Measurements from ENCODE around the gene ATP1A2. TPM values are rescaled to one million over a fixed set of nuclear protein-coding genes. Genes with fewer than 3 reads are reported as not detected.
A peak's percentile ranks its signal among the peaks of the same experiment; 100 is the strongest.

The ATP1A2 gene
- total and polyA plus RNA-seq, 2 donors (not counting 1 experiment from before 2014, with no cell fraction given), result not detected

GRCh38 chr1:160101717-160102522, 13.6 kb upstream of the ATP1A2 start:
- H3K9ac ChIP-seq (ENCODE audit: low read length), result no peak overlapping the region
- H2AFZ ChIP-seq (ENCODE audit: insufficient read depth, low read depth, low read length, poor library complexity, severe bottlenecking), result peak overlapping the region; percentile 74

More at GRCh38 chr1:160101717-160102522, 13.6 kb upstream of the ATP1A2 start:
- DNase-seq, result no peak
- WGBS (ENCODE audit: insufficient coverage), result 97% methylated on average over 5 of the region's 9 CpGs
- Histone ChIP-seq H3K27me3 (replicated peaks in 1 of 4; ENCODE audit: control extremely low read depth in 1 of 4, control insufficient read depth in 3 of 4, insufficient read depth in 4 of 4, low read length in 3 of 4) (no peaks in the 10 kb centered on the region), H3K27ac (ENCODE audit: low read length in 2 of 2) (no peak overlapping the region), H3K4me2 (replicated peaks; ENCODE audit: low read depth, low read length, poor library complexity, severe bottlenecking) (peak overlapping the region; percentile 62), H3K4me3 (ENCODE audit: control extremely low read depth in 1 of 5, extremely low read depth in 1 of 5, insufficient read depth in 1 of 5, low read depth in 2 of 5, low read length in 4 of 5) (no peak overlapping the region), H3K9me3 (ENCODE audit: control extremely low read depth in 1 of 3, control insufficient read depth in 2 of 3, insufficient read depth in 1 of 3, low read length in 2 of 3) (no peaks in the 10 kb centered on the region), H3K4me1 (ENCODE audit: control insufficient read depth in 2 of 2, insufficient read depth in 2 of 2, low read length in 2 of 2) (peaks cover 25 to 33% of the 10 kb centered on the region in 2 donors), H4K20me1 (ENCODE audit: control insufficient read depth, insufficient read depth, low read length, poor library complexity, severe bottlenecking) (peaks cover 8% of the 10 kb centered on the region), H3K79me2 (ENCODE audit: control insufficient read depth, insufficient read depth, low read length) (peaks cover 13% of the 10 kb centered on the region), H3K36me3 (replicated peaks in 1 of 2; ENCODE audit: control extremely low read depth in 1 of 2, control insufficient read depth in 1 of 2, extremely low read depth in 1 of 2, insufficient read depth in 2 of 2, low read length in 1 of 2) (no peaks in the 10 kb centered on the region)
- POLR2A ChIA-PET, result no interaction called here
- intact Hi-C loops (cut with micrococcal nuclease), result loop anchor here (1.0 kb wide), 4 partner anchors 91 to 274 kb away; no protein-coding TSS in a partner anchor
- Mint-ChIP-seq H3K27ac (peak overlapping the region; percentile 84), H3K27me3 (no peaks in the 10 kb centered on the region), H3K9me3 (ENCODE audit: insufficient read depth) (no peaks in the 10 kb centered on the region), H3K4me1 (peaks cover 34% of the 10 kb centered on the region), H3K4me3 (no peak overlapping the region)
- TF ChIP-seq CTCF (IDR thresholded peaks at IDR 0.05) (no peak), EZH2 (IDR thresholded peaks at IDR 0.05; ENCODE audit: borderline replicate concordance, insufficient read depth, low read depth, low read length, poor library complexity, severe bottlenecking) (no peak)
- CTCF ChIA-PET, result interaction anchor here (0.5 to 7.2 kb wide), 23 partner anchors 9 to 931 kb away, joined by 3 to 131 read pairs (median 5); partner anchors contain the start of genes KCNJ10, PEX19 and PIGM
- no peak for ATAC-seq (ENCODE audit: low read depth)
